GM12801 (cell line): ENCODE results near the gene INTS6.

Experiments
- CTCF ChIP-seq: IDR thresholded peaks from one replicate; pipeline ENCODE4 v1.5.1; 2011; ENCODE audit warnings: control low read depth; ENCODE audit not compliant: insufficient read length; ENCODE audit errors: extremely low read depth

The INTS6 gene

GRCh38 chr13:51355217-51355616 lies 97.6 kb downstream of the INTS6 start:
- no peak for TF ChIP-seq CTCF

- TF ChIP-seq CTCF = no peak
These were observed 103.8 kb downstream of the INTS6 start for GRCh38 chr13:51349016-51349415.

DNA sequence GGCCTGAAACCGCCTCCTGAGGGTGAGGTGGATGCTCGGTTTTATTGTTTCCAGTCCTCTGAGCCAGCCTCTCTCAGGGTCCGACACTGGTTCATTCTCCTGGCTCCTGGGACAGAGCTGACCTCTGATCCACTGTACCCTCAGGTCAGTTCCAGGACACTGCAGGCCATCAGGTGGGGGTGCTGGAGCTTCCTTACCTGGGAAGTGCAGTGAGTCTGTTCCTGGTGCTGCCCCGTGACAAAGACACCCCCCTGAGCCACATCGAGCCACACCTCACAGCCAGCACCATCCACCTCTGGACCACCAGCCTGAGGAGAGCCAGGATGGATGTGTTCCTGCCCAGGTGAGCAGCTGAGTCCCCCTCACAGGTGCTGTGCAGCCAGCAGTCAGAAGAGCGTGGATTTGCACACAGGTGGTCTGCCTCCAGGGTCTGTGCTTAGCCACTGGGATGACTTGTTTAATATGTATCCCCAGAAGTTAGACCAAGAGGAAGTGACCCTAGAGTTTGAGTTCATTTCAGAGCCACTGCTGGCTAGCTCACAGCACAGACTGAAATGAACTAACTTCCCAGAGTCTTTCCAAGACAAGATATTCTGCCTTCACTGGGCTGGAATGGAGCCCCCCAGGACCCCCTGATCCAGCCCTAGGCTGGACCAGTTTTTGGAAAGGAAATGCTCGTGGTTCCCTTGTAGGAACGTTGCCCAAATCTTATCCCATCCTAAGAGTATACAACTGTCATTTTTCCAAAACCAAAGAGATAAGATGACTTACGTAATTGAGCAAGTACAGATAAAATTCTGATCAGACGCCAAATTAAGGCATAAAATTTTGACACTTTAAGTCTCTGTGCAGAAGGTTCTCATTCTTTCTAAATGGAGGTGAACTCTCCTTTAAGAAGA lies 104.5 kb downstream of the INTS6 start:
- TF ChIP-seq CTCF = no peak

DNA sequence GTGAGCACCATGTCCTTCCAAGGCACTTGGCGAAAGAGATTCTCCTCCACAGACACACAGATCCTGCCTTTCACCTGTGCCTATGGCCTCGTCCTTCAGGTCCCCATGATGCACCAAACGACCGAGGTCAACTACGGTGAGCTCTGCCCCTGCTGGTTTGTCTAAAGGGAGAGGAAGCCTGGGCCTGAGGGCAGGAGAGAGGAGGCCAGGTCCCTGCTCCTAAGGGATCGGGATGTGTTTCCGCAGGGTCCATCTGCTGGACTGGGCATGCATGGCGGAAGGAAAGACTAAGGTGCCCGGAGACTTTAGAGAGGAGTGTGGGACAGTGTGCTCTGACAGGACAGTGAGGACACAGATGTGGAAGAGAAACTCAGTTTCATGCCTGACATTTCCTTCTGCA lies 105.7 kb downstream of the INTS6 start:
- TF ChIP-seq CTCF = no peak

- TF ChIP-seq CTCF = no peak
These were observed 106.4 kb downstream of the INTS6 start for GRCh38 chr13:51346397-51346796.

DNA sequence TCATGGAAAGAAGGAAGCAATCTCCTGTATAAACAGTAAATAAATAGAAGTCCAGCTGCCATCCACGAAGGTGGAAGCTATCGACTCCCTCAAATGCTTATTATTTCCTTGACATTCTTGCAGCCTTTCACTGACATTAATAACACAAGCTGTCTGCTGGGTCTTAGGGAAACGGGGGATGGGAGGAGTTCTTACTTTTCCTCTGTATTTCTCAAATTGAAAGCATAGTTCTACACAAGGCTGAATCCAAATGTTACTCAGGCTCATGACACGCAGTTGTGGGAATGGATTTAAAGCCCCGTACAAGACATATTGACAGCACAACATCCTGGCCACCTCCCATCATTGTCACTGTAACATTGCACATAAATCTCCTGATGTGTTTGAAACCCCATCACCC lies 109.4 kb downstream of the INTS6 start:
- TF ChIP-seq CTCF = no peak

DNA sequence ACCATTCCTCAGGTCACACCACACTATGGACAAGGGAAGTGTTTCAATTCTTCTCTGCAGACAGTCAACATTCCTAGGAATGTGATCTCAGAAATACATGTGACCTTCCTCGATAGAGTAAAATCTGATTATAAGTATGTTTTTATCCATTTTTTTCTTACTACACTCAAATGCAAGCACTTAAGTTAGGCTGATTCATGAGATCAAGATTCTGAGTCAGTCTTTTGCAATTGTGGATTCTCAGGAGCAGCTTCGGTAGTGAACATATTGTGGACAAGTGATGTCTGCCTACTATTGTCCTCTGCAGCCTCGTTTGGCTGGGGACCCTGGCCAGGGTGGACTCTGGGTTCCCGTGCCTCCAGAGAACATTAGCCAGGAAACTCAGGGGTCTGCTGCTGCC lies 110.1 kb downstream of the INTS6 start:
- no peak for TF ChIP-seq CTCF
